ENCODE data around the gene NEXMIF. TPM values are rescaled to one million over a fixed set of nuclear protein-coding genes. Genes with fewer than 3 reads are reported as not detected.

Gene NEXMIF
- total RNA-seq, 3 donors from 2014 or later (not counting 1 experiment from before 2014, with no cell fraction given), result 0.02 to 0.08 (median 0.05) TPM

- WGBS (ENCODE audit: insufficient coverage), result no CpG with 5 or more reads among the region's 6 CpGs
- H3K4me3 Mint-ChIP-seq, result no peak overlapping the region
- no peak for ATAC-seq
- H3K9me3 Mint-ChIP-seq, result no peaks in the 10 kb centered on the region
- no peaks in the 10 kb centered on the region for H3K36me3 ChIP-seq (ENCODE audit: control insufficient read depth, insufficient read depth, low read length)
- DNase-seq, result no peak
- H3K27ac ChIP-seq (ENCODE audit: low read length), result no peak overlapping the region
- H3K36me3 Mint-ChIP-seq, result no peaks in the 10 kb centered on the region
- no peak overlapping the region for H3K4me3 ChIP-seq (ENCODE audit: low read length)
- H3K4me1 Mint-ChIP-seq, result peaks cover 5% of the 10 kb centered on the region in 2 donors
- H3K27me3 Mint-ChIP-seq (ENCODE audit: low read depth in 2 of 2), result peaks cover 16 to 27% of the 10 kb centered on the region in 2 donors
- H3K27ac Mint-ChIP-seq, result no peak overlapping the region
- H3K27me3 ChIP-seq (ENCODE audit: control insufficient read depth, insufficient read depth, low read length), result peaks cover 2% of the 10 kb centered on the region
- TF ChIP-seq CTCF (IDR thresholded peaks at IDR 0.05), result no peak
- H3K4me1 ChIP-seq (ENCODE audit: control insufficient read depth, insufficient read depth, low read length), result no peaks in the 10 kb centered on the region
- intact Hi-C loops (cut with micrococcal nuclease), result no loop called here
- no peaks in the 10 kb centered on the region for H3K9me3 ChIP-seq (ENCODE audit: control insufficient read depth, insufficient read depth, low read length)
Observed at GRCh38 chrX:74922922-74923543, 2.2 kb downstream of the NEXMIF start.

DNA sequence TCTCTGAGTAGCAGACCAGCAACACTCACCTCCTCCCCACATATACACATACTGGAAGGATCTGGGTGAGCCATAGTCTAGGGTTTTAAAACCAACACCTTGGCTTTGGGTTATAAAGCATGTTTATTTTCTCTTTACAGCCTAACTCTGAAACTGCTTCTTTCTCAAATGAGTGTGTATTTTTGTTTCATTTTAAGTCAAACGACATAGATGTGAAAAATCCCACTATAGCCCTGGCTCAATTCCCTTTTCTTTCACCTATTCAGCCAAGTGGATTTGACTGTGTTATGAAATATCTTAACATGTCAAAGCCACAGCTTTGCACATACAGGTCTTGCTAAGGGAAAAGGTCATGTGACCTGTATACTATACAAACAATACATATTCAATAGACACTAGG lies 13.8 kb downstream of the NEXMIF start:
- no peaks in the 10 kb centered on the region for H3K4me1 ChIP-seq (ENCODE audit: control insufficient read depth, insufficient read depth, low read length)
- no peaks in the 10 kb centered on the region for H3K27me3 ChIP-seq (ENCODE audit: control insufficient read depth, insufficient read depth, low read length)
- Mint-ChIP-seq H3K4me1 (no peaks in the 10 kb centered on the region), H3K4me3 (no peak overlapping the region), H3K27ac (no peak overlapping the region), H3K36me3 (no peaks in the 10 kb centered on the region), H3K9me3 (peaks cover 0 to 2% of the 10 kb centered on the region in 2 donors), H3K27me3 (ENCODE audit: low read depth in 2 of 2) (peaks cover 0 to 19% of the 10 kb centered on the region in 2 donors)
- WGBS (ENCODE audit: insufficient coverage), result no CpG with 5 or more reads among the region's 1 CpG
- DNase-seq (no peak), ATAC-seq (no peak)
- no peaks in the 10 kb centered on the region for H3K36me3 ChIP-seq (ENCODE audit: control insufficient read depth, insufficient read depth, low read length)
- TF ChIP-seq CTCF (IDR thresholded peaks at IDR 0.05), result no peak
- no peaks in the 10 kb centered on the region for H3K9me3 ChIP-seq (ENCODE audit: control insufficient read depth, insufficient read depth, low read length)
- intact Hi-C loops (cut with micrococcal nuclease), result no loop called here
- no peak overlapping the region for H3K4me3 ChIP-seq (ENCODE audit: low read length)
- no peak overlapping the region for H3K27ac ChIP-seq (ENCODE audit: low read length)

DNA sequence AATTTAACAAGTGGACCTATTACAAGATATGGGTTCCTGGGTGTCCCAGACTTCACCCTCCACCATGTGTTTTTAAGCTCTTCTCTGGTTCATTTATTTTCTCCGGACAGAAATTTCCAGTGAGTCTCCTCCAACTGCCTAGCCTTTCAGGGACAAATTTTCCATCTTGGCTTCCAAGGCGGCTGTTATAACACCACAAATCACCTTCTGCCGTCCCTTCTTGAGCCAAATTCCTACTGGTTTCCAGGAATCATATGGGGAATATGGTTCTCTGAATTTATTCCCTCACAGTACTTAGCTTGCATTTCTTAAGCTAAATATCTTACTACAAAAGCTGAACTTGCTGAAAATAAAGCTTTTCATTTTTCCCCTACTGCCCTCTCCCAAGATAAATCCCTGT lies 18.8 kb downstream of the NEXMIF start:
- H3K27ac ChIP-seq (ENCODE audit: low read length), result no peak overlapping the region
- Mint-ChIP-seq H3K36me3 (no peaks in the 10 kb centered on the region), H3K9me3 (peaks cover 0 to 2% of the 10 kb centered on the region in 2 donors), H3K27ac (no peak overlapping the region), H3K4me3 (no peak overlapping the region), H3K4me1 (no peaks in the 10 kb centered on the region), H3K27me3 (ENCODE audit: low read depth in 2 of 2) (peaks cover 0 to 7% of the 10 kb centered on the region in 2 donors)
- no peaks in the 10 kb centered on the region for H3K4me1 ChIP-seq (ENCODE audit: control insufficient read depth, insufficient read depth, low read length)
- no peaks in the 10 kb centered on the region for H3K27me3 ChIP-seq (ENCODE audit: control insufficient read depth, insufficient read depth, low read length)
- WGBS (ENCODE audit: insufficient coverage), result 87% methylated on average over 1 of the region's 3 CpGs
- intact Hi-C loops (cut with micrococcal nuclease), result no loop called here
- H3K4me3 ChIP-seq (ENCODE audit: low read length), result no peak overlapping the region
- DNase-seq (no peak), ATAC-seq (no peak)
- no peaks in the 10 kb centered on the region for H3K9me3 ChIP-seq (ENCODE audit: control insufficient read depth, insufficient read depth, low read length)
- TF ChIP-seq CTCF (IDR thresholded peaks at IDR 0.05), result no peak
- H3K36me3 ChIP-seq (ENCODE audit: control insufficient read depth, insufficient read depth, low read length), result no peaks in the 10 kb centered on the region

GRCh38 chrX:74902806-74903205 lies 22.4 kb downstream of the NEXMIF start:
- Mint-ChIP-seq H3K9me3 (no peaks in the 10 kb centered on the region), H3K27me3 (ENCODE audit: low read depth in 2 of 2) (peaks cover 0 to 7% of the 10 kb centered on the region in 2 donors), H3K4me1 (no peaks in the 10 kb centered on the region), H3K36me3 (no peaks in the 10 kb centered on the region), H3K27ac (no peak overlapping the region), H3K4me3 (no peak overlapping the region)
- DNase-seq (no peak), ATAC-seq (no peak)
- no CpG with 5 or more reads among the region's 2 CpGs for WGBS (ENCODE audit: insufficient coverage)
- no peaks in the 10 kb centered on the region for H3K4me1 ChIP-seq (ENCODE audit: control insufficient read depth, insufficient read depth, low read length)
- H3K4me3 ChIP-seq (ENCODE audit: low read length), result no peak overlapping the region
- no peaks in the 10 kb centered on the region for H3K36me3 ChIP-seq (ENCODE audit: control insufficient read depth, insufficient read depth, low read length)
- no peak for TF ChIP-seq CTCF (IDR thresholded peaks at IDR 0.05)
- H3K27me3 ChIP-seq (ENCODE audit: control insufficient read depth, insufficient read depth, low read length), result no peaks in the 10 kb centered on the region
- intact Hi-C loops (cut with micrococcal nuclease), result no loop called here
- H3K27ac ChIP-seq (ENCODE audit: low read length), result no peak overlapping the region
- H3K9me3 ChIP-seq (ENCODE audit: control insufficient read depth, insufficient read depth, low read length), result no peaks in the 10 kb centered on the region

Measured in natural killer cell (primary cell).